GM18498 (cell line): ENCODE measurements around the gene AHCY.
"Not testable (repeated sequence)": the region's sequence is repeated elsewhere in the genome, so short reads cannot be mapped to it uniquely, and the experiment has no call there.

Experiments used
- ATAC-seq: cut with Tn5 transposase; IDR thresholded peaks from one replicate; pipeline ENCODE4 v1.9.1; 2021; ENCODE audit warnings: mild to moderate bottlenecking, moderate library complexity; ENCODE audit not compliant: unreplicated experiment

AHCY gene

DNA sequence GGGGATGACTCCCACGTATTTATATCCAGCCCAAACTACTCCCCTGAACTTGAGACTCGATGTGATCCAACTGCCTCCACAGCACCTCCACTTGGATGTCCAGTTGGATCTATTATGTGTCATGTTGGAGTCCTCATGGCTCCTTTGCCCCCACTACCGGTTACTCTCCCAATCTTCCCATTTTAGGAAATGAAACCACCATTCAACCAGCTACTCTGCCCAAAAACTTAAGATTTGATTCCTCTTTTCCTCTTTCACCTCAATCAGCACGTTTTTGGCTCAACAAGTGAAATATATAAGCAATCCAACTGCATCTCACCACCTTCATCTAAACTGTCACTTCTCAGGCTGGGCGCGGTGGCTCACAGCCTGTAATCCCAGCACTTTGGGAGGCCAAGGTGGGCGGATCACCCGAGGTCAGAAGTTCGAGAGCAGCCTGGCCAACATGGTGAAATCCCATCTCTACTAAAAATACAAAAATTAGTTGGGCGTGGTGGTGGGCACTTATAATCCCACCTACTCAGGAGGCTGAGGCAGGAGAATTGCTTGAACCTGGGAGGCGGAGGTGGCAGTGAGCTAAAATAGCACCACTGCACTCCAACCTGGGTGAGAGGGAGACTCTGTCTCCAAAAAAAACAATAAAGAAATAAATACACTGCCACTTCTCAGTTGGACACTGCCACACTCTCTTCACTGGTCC lies 3.4 kb downstream of the AHCY start:
- no peak for ATAC-seq

DNA sequence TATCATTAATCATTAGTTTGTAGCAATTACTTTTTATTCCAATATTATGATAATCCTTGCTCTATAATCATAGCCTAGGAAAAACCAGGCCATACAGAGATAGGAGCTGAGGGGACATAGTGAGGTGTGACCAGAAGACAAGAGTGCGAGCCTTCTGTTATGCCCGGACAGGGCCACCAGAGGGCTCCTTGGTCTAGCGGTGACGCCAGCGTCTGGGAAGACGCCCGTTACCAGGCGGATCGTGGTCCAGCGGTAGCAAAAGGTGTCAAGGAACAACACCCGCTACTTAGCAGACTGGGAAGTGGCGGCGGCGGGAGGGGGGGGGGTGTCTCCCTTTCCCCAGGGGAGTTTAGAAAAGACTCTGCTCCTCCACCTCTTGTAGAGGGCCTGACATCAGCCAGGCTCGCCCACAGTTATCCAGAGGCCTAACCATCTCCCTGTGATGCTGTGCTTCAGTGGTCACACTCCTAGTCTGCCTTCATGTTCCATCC lies 4.8 kb downstream of the AHCY start:
- not testable (repeated sequence) for ATAC-seq

DNA sequence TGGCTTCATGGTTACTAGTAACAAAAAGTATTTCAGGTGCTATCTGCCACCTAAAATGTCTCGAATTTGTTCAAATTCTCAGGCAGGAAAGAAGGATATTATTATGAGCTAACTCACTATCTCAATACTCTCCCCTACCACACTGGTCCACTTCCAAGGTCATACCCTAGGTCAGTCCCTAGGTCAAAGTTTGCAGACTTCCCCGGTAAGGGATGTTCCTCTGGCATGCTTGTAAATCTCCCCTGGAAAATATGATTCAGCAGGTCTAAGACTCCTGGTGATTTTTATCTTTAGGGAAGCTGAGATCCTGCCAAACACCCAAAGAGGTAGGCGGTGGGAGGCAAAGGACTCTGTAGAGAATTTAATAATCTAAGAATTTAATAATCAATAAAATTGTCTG lies 6.7 kb downstream of the AHCY start:
- no peak for ATAC-seq

DNA sequence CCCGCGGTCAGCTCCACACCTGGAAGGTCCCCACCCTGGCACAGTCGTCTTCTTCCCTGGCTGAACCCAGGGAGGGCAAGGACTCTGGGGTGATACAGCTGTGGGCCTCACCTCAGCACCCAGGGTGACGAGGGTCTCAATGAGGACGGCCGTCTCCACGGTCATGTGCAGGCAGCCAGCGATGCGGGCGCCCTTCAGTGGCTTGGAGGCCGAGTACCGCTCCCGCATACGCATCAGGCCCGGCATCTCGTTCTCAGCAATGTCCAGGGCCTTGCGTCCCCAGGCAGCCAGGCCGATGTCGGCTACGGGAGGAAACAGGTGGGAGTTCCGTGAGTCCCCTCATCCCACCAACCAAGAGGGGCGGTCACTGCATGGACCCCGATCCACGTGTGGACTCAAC lies 7.9 kb downstream of the AHCY start:
- no peak for ATAC-seq

DNA sequence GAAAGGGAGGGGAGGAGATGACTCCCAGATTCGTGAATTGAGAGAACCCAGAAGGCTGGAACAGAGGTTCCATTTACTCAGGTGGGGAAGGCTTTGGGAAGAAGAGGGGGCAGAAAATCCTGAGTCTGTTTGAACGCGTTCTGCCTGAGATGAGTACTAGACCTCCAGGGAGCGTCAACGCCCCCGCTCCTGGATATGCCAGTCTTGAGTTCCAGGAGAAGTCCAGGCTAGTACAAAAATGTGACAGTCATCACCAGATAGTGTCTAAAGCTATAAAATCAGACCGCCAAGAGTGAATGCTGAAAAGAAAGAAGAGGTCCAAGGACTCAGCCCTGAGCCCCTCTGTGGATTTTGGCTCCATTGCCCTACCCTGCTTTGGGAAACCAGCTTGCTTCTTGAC lies 8.6 kb downstream of the AHCY start:
- no peak for ATAC-seq

DNA sequence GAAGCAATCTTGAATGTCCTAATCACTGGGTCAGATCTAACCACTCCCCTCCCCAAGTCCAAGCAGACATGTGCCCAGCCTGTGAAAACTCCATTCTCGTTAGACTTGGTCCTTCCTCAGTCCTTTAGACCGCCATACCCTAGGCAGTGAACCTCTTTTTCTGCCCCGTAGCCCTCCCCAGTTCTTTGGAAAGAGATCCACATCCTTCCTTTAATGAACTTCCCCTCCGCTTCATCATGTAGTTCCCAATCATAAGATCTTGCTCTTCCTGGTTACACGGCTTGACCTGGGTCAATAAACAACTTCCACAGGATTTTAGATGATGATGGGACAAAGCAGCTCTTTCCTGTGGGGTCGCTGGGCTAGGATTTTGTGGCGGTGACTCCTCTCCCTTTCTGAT lies 9.6 kb downstream of the AHCY start:
- ATAC-seq: no peak

DNA sequence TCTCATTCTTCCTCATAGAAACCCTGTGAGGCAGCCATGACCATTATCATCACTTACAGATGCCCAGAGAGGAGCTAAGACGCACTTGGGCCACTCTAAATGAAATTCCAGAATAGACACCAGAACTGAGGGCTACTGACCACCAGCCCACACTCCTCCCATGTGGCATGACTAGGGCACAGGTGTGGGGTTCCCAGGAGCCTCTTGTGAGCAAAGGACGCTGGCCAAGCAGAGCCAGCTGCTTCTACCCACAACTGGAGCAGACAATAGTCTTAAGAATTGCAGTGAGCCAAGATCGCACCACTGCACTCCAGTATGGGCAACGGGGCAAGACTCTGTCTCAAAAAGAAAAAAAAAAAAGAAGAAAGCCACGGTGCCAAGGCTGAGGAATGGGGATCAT lies 10.0 kb downstream of the AHCY start:
- ATAC-seq: no peak

DNA sequence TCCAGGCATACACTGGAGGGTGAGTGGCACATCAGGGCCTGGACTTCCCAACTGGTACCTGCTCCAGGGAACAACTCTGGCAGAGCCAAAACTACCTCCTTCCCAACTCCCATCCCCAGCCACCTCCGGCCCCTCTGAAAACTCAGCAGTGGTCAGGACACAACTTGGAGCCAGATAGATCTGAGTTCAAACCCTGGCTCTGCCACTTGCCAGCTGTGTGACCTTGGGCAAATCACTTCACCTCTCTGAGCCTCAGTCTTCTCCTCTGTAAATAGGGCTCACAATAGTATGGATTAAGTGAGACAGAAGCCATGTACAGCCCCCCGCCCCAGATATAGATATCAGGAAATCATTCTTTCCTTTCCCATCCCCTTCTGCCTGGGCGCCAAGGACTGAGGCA lies 10.7 kb downstream of the AHCY start:
- ATAC-seq: no peak

DNA sequence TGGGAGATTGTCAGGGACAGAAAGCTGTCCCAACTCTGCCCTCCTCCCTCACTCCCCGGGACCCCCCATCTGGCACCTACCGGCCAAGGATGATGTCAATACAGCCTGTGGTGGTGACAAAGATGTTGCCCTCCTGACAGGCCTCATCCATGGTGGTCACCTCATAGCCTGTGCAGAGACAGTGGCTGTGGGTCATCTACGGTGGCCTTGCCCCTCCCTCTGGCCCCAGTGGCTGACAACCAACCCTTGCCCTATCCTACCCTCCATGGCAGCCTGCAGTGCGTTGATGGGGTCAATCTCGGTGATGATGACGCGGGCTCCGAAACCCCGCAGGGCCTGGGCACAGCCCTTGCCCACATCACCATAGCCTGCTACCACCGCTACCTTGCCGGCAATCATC lies 12.7 kb downstream of the AHCY start:
- ATAC-seq: no peak

DNA sequence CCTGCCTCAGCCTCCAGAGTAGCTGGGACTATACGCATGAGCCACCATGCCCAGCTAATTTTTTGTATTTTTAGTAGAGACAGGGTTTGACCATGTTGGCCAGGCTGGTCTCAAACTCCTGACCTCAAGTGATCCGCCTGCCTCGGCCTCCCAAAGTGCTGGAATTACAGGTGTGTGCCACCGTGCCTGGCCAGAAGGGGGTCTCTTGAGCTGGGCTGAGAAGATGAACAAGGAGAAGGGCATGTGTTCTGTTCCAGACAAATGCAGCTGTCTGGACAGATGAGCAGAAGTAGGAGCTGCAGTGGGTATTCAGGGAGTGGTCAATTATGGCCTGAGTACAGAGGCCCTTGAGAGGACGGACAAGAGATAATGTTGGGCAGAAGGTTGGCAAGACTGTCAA lies 15.7 kb downstream of the AHCY start:
- ATAC-seq: not testable (repeated sequence)

DNA sequence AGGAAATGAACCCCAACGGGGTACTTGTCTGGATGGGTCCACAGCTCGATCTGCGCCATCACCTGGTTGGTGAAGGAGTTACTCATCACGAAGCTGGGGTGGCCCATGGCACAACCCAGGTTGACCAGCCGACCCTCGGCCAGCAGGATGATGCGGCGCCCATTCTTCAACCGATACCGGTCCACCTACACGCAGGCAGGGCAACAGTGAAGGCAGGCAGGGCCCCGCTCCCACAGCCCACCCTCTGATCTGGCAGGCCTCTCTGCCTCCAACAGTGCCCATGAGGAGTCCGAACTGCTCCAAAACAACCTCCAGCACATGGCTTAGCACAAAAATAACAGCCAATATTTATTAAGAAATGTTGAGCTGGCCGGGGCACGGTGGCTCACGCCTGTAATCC lies 17.7 kb downstream of the AHCY start:
- no peak for ATAC-seq

DNA sequence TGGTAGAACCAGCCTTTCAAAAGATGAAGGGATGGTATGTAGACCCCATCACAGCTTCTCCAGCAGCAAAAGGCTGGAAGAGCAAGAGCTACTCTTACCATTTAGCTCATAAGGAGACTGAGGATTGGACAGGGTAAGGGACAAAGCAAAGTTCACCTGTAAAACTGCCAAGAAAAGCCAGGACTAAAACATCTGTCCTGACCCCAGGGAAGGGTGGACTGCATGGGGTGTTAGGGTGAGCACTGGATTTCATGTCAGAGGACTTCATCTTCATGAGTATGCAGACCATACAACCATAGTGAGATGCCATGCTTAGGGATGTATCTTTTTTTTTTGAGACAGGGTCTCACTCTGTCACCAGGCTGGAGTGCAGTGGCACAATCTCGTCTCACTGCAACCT lies 19.3 kb downstream of the AHCY start:
- no peak for ATAC-seq

DNA sequence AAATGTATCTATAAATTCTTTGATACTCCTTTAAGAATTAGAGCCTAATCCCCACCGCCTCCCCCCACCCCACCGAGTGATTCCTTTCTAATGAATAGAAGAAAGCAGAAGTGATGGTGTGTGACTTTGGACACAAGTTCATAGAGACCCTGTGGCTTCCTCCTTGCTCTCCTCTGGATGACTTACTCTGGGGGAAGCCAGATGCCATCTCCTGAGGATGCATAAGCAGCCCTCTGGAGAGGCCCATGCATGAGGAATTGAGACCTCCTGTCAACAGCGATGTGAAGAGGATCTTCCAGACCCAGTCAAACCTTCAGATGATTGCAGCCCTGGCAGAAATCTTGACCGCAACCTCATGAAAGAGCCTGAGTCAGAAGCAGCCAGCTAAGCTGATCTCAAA lies 21.1 kb downstream of the AHCY start:
- ATAC-seq: no peak

DNA sequence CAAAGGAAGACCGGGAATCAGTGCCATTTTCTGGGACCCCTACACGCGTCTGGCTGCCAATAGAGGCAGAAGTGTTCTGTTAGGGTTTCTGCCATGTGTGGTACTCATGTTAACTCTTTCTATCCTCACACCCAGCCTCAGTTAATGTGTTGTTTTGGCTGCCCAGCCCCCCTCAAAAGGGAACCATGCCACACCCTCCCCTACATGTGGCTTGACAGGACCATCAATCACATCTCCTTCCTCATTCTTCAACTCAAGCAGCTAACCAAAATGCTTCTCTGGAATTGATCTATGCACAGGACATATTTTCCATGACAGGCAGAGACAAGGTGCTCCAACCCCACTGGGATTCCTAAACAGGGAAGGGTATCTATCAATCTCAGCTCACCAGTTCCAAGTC lies 22.0 kb downstream of the AHCY start:
- no peak for ATAC-seq

DNA sequence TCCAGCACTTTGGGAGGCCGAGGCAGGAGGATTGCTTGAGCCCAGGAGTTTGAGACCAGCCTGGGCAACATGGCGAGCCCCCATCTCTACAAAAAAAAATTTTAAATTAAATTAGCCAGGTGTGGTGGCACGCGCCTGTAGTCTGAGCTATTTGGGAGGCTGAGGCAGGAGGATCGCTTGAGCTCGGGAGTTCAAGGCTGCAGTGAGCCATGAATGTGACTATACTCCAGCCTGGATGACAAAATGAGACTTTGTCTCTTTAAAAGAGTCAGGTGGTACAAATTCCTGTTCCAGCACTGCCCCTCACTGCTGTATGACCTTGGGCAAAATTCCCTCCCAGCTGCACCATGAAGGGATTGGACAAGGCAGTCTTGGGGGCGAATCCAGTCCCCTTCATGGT lies 28.5 kb downstream of the AHCY start:
- no peak for ATAC-seq

DNA sequence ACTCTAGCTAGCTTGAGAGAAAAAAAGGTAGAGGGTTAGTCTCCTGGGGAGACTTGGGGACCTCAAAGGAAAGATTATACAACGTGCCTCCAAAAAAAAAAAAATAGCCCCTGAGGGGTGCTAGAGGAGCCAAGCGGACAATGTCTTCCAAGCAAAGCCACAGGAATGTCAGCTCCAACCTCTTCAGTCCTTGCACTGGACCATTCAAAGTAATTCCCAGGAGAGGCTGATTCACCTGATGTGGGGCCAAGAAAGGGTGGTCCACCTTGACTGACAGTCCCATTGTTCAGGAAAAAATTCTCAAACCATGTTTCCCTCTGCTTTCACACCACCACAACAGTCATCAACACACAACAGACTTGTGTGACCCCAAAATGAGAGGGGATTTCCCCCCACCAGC lies 31.2 kb downstream of the AHCY start:
- no peak for ATAC-seq

DNA sequence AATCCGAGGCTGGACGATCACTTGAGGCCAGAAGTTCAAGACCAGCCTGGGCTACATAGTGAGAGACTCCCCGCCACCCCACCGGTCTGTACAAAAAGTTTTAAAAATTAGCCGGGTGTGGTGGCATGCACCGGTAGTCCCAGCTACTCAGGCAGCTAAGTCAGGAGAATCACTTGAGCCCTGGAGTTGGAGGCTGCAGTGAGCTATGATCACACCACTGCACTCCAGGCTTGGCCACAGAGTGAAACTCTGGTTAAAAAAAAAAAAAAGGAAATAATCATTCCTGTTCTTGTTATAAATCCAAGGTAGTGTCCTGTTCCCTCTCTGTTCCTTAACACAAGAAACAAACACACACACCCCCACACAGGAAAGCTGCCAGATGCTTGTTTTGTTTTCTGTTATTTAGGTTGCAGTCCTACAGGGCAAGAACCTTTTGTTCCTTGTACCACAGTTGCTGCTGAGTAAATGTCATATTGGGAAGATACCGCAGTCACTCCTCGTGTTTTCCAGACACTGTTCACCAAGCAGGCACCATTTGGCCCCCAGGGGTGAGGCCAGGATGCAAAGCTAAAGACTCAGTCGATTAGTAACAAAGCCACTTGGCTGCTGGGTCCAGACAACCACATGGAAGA lies 33.0 kb downstream of the AHCY start:
- no peak for ATAC-seq

DNA sequence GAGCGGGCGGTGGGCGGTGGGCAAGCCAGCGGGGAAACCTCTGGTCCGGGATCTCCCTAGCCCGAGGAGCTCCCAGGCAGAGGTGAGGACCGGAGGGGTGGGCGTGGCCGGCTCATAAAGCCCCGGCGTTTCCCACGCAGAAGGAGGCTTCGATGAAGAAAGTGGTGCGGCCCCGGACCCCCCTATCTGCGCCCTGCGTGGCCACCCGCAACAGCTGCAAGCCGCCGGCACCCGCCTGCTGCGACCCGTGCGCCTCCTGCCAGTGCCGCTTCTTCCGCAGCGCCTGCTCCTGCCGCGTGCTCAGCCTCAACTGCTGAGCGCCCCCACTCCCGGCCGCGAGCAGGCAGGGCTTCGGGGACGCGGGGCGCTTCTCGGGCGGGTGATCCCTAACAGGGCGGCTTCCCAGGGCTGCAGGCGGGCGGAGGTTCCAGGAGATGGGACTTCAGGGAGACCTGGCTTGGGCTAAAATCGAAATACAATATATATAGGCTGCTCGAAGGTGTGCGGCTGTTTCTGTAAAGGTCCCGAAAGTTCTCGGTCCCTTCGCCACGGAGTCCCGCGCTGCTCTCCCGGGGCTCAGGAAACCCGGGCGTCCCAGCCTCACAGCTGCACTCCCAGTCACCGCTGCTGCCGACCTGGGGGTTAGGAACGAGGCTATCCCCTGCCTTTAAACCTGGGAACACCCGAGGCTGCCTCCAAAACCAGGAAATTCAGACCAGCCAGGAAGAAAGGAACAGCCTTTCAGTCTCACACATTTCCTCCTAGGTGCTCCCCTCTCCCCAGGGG lies 34.1 kb downstream of the AHCY start:
- ATAC-seq: no peak

DNA sequence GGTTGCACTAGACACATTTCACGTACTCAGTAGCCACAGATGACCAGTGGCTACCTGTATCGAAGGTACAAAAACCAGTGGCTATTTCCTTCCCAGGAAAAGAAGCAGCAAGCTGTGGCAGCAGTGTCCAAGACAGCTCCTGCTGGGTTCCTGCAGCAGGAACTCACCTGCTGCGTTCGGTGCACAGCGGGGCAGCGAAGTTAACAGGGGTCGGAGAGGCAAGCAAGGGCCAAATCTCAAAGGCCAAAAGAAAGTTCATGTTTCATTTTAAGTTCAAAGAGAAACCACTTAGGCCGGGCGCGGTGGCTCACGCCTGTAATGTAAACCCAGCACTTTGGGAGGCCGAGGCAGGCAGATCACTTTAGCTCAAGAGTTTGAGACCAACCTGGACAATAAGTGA lies 35.0 kb downstream of the AHCY start:
- no peak for ATAC-seq

DNA sequence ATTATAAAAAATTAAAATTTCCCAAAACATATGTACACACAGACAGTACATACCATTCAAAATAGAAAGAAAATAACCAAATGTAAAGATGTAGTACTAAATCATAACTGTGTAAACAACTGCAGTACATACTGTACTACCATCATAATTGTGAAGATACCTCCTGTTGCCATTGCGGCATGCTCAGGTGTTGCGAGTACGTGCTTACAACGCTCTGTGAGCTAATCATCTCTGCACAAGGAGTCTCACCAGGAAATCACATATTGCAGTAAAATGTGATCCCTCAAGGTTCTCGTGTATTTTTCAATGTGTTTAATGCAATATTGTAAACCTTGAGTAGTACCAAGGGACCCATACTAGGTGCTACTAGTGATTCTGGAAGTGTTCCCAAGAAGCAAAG lies 39.0 kb downstream of the AHCY start:
- ATAC-seq: no peak

DNA sequence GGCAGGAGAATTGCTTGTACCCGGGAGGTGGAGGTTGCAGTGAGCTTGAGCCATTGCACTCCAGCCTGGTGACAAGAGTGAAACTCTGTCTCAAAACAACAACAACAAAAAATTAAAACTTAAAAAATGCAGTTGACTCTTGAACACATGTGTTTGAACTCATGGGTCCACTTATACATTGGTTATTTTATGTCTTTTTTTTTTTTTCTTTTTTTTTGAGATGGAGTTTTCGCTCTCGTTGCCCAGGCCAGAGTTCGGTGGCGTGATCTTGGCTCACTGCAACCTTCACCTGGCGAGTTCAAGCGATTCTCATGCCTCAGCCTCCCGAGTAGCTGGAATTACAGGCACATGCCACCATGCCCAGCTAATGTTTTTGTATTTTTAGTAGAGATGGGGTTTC lies 39.7 kb downstream of the AHCY start:
- not testable (repeated sequence) for ATAC-seq
